ENCODE results near the gene ZNF79.

ZNF79 gene

DNA sequence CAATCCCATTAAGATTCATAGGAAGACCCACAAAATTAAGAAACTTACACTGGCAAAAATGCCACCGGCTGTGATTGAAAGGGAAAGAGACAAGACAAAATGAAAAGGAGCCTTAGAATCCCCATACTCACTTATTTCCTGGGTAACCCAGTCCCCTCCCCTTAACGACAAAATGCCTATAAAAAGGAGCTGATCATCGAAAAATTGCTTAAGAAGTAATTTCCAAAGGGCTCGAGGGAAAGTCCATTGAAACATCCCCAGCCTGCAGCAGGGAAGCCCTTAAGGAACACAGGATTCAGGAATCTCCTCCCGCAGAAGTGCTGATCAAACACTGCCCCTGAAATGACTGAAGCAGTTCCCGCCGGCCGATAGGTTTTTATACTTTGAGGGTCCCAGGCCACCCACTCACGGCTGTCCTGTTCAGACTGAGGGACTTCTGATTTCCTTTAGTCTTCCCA, 677 bp upstream of the ZNF79 start:
- DNase-seq (ENCODE audit: low read depth in 2 of 2, low spot score in 1 of 2) = no peak

DNA sequence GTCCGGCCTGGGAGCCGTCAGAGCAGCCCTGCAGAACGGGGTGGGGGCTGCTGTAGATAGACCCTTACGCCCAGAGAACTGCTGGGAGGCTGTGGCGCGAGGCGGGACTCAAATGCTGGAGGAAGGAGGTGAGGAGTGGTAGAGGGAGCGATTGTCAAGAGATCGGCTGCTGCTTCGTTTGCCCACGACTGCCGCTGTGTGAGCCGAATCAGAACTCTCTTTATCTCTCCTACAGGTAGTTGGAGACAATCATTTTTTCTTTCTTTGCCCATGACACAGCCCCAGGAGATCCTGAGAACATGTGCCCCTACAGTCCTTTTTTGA, 456 bp downstream of the ZNF79 start:
- no peak for DNase-seq (ENCODE audit: low read depth in 2 of 2, low spot score in 1 of 2)

DNA sequence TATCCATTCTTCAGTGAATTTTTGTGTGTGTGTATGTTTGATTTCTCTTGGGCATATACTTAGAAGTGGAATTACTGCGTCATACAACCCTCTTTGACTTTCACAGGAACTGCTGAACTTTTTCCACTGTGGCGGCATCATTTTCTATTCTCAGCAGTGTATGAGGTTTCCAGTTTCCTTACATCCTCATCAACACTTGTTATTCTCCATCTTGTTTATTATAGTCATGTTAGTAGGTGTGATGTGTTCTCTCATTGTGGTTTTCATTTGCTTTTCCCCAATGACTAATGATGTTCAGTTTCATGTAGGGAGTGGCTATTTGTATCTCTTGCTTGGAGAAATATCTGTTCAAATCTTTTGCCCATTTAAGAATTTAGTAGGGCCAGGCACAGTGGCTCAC, 2.6 kb downstream of the ZNF79 start:
- DNase-seq (ENCODE audit: low read depth in 2 of 2, low spot score in 1 of 2) = no peak

DNA sequence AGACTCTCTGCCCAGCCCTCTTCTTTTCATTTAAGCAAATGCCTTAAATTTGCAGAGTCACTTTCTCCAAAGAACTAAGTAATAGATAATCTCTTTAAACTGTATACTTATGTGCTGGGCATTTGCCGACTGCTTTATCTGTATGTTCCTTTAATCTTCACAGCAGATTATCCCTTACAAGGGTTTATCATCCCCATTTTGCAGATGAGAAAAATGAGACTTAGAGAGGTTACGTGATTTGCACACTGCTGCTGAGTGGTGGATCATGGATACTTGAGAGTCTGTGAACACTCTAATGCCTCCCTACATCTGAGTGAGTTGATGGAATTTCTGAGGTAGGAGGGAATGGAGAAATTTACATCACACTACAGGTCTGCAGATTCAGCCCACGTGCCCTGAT, 4.2 kb downstream of the ZNF79 start:
- no peak for DNase-seq (ENCODE audit: low read depth in 2 of 2, low spot score in 1 of 2)

DNA sequence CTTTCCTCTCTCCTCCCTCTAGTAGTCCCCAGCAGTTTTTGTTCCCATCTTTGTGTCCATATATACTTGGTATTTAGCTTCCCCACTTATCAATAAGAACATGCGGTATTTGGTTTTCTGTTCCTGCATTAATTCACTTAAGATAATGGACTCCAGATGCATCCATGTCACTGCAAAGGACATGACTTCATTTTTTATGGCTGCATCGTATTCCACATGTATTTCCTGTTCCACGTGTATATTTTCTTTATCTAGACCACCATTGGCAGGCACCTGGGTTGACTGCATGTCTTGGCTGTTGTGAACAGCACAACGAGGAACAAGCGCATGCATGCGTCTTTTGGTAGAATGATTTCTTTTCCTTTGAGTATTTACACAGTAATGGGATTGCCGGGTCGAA, 6.2 kb downstream of the ZNF79 start:
- no peak for DNase-seq (ENCODE audit: low read depth in 2 of 2, low spot score in 1 of 2)

DNA sequence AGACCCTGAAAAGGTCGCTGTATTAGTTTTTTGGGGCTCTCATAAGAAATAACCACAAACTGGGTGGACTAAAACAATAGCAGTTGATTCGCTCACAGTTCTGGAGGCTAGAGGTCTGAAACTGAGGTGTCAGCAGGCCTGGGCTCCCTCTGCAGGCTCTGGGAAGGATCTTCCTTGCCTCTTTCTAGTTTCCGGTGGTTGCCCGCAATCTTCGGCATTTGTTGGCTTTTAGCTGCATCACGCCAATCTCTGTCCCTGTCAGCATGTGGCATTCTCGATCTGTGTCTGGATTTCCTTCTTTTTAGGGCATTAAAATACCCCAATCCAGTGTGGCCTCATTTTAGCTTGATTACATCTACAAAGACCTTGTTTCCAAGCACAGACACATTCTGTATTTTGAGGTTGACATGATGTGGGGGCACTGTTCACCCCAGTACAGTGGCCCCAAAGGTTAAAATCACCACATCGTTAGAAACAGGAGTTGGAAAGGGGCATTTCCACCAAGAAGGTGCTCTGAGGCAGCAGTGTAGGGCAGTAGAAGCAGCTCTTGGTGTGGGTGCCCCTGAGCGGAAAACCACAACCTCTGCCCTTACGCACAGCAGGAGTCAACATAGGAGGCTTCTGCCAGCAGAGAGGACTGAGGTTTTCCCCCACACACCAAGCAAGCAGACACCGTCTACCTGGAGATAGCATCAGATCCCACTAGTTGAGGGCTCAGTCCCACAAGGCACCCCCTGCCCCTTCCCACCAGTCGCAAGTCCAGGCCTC, 13.5 kb downstream of the ZNF79 start:
- no peak for DNase-seq (ENCODE audit: low read depth in 2 of 2, low spot score in 1 of 2)

DNA sequence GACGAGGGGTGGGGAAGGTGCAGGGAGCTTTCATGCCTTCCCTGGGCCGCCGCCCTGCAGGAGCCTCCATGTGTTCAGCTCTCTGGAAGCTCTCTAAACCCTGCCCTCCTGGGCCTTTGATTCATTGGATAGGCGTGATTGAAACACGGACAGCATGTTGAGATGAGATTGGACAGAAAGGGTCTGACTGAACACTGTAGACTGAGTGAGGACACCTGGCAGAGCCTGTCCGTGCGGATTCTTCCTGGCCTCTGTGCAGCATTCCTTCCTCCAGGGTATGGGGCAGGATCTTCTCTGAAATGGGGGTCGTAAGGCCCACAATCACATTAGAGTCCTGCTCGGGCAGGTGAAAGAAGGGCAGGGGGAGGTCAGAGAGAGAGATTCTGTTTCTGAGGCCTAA, 14.2 kb downstream of the ZNF79 start:
- no peak for DNase-seq (ENCODE audit: low read depth in 2 of 2, low spot score in 1 of 2)

DNA sequence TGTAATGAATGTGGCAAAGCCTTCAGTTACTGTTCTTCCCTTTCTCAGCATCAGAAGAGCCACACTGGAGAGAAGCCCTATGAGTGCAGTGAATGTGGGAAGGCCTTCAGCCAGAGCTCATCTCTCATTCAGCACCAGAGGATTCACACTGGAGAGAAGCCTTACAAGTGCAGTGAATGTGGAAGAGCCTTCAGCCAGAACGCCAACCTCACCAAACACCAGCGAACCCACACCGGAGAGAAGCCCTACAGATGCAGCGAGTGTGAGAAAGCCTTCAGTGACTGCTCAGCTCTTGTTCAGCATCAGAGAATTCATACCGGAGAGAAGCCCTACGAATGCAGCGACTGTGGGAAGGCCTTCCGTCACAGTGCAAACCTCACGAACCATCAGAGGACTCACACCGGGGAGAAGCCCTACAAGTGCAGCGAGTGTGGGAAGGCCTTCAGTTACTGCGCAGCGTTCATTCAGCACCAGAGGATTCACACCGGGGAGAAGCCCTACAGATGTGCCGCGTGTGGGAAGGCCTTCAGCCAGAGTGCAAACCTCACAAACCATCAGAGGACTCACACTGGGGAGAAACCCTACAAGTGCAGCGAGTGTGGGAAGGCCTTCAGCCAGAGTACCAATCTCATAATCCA, 20.2 kb downstream of the ZNF79 start:
- no peak for DNase-seq (ENCODE audit: low read depth in 2 of 2, low spot score in 1 of 2)

DNA sequence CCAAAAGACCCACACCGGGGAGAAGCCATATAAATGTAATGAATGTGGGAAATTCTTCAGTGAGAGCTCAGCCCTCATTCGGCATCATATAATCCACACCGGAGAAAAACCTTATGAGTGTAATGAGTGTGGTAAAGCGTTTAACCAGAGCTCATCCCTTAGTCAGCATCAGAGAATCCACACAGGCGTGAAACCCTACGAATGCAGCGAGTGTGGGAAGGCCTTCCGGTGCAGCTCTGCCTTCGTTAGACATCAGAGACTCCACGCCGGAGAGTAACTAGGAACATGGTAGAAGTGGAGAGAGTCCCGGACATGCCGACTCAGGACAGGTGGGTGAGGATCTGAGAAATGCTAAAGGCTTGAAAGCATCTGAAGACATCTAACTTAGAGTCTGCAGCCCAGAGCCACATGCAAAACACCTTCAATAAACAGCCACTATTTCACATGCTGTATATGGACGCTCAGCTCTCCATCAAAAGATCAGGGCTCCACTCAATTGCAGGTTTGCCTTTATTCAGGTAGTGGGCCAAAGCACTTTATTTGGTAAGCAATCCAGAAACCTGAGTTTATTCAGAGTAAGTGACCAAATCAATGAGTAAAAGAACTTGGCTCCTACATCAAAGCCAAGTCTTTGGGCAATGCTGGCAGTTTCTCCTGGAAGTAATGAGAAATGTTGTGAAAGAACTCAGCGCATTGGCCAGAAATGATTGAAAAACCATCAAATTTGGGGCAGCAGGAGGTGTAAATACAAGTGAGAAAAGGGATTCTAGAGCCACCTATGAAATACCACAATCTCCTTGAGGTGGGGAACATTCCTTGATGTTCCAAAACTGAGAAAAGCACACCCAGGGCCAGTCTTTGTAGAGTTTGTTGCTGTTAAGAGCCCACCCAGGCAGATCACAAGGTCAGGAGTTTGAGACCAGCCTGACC, 21.0 kb downstream of the ZNF79 start:
- DNase-seq (ENCODE audit: low read depth in 2 of 2, low spot score in 1 of 2) = no peak

DNA sequence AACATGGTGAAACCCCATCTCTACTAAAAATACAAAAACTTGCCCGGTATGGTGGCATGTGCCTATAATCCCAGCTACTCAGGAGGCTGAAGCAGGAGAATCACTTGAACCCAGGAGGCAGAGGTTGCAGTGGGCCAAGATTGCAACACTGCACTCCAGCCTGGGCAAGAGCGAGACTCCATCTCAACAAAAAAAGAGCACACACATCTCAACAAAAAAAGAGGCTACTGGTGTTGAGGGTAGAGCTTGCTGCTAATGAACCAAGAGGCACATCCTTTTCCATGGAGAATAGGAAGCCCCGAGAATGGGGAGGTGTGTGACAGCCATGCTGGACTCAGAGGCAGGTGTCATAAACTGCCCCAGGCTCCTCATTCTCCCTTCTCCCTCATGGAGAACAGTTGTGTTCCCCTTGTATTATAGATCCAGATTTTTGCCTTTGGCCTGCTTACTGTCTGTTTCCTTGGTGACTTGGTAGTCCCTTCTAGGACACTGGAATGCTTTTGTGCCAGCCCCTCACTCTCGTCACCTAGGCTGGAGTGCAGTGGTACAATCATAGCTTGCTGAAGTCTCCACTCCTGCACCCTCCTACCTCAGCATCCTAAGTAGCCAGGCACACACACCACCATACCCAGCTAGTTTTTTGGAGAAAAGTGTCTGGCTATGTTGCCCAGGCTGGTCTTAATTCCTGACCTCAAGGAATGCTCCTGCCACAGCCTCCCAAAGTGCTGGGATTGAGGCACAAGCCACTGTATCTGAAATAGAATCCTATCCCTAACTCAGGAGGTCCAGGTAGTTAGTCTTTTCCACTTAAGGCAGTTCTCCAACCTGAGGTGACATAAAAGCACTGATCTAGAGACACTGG, 21.9 kb downstream of the ZNF79 start:
- no peak for DNase-seq (ENCODE audit: low read depth in 2 of 2, low spot score in 1 of 2)

DNA sequence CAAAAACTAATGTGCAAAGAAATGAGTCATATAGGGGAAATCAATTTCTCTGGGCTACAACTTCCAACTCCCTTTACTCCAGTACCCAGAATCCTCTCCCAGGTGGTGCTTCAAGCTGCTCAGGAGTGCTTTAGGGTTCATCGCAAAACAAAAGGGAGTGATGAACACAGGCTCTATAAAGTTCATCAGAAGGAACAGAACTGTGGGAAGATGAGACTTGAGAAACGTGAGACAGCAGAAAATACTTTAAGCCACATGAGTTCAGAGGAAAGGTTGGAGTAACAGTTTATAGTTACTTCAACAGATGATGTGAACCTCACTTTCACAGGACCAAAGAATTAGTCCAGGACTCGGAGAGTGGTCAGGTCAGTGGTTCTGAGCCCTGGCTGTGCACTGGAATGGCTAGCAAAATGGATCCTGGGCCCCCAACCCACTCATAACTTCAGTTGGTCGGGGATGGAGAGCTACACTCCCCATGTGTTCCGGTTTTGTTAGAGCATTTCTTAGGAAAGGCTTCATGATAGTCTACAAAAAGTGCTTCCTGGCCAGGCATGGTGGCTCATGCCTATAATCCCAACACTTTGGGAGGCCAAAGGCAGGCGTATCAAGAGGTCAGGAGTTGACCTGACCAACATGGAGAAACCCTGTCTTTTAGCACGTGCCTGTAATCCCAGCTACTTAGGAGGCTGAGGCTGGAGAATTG, 22.7 kb downstream of the ZNF79 start:
- no peak for DNase-seq (ENCODE audit: low read depth in 2 of 2, low spot score in 1 of 2)

DNA sequence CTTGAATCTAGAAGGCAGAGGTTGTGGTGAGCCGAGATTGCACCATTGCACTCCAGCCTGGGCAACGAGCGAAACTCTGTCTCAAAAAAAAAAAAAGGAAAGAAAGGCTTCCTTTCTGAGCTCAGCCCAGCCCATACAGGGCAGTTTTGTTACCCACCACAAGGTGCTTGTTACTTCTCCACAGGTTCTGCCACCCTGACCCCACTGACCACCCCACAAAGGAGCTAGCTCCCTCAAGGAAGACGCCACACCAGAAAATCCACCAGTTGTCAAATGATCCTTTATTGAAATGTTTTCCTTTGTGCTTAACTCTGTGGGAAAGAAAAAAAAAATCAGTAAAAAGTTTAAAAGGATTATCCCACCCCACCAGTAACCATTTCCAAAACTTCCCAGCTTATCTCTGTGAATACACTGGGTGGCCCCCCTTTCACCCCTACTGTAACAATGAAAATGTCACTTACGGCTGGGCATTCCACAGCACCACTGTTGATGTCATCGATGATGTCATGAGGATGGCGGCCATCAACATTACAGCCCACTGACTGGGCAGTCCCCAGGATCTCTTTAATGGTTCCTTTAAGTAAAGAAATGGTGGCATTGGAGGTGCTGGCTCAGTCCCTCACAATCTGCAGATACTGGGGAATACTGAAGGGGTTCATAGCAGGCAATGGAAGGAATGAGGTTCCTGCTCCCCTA, 23.4 kb downstream of the ZNF79 start:
- no peak for DNase-seq (ENCODE audit: low read depth in 2 of 2, low spot score in 1 of 2)

DNA sequence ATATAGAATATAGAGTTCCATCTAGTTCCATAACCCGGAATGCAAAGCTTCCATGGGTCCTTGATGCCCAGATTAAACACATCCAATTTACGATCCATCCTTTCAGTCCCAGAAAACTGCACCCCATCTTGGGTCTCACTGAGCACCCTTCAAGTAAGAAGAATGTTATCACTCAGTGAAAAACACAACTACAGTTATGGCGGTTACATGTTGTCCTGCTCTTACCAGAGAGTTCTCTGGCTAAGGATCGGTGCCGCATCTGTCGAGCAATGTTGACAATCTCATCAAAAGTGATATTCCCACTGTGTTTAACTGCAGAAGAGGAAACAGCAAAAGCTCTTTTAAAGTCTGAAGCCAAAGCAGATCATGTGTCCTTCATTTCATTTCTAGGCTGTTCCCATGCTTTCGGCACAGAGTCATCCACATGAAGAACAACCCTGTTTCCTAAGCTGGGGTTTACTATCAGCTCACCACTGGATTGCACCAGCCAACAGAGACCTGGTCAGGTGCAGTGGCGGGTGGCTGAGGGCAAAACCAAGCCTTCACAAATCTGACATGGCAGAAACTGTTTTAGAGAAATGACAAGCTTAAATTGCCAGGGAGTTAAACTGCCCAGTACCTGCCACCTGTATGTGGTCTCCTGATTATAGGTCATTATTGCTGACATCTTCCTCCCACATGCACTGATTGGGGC, 24.1 kb downstream of the ZNF79 start:
- DNase-seq (ENCODE audit: low read depth in 2 of 2, low spot score in 1 of 2) = no peak

DNA sequence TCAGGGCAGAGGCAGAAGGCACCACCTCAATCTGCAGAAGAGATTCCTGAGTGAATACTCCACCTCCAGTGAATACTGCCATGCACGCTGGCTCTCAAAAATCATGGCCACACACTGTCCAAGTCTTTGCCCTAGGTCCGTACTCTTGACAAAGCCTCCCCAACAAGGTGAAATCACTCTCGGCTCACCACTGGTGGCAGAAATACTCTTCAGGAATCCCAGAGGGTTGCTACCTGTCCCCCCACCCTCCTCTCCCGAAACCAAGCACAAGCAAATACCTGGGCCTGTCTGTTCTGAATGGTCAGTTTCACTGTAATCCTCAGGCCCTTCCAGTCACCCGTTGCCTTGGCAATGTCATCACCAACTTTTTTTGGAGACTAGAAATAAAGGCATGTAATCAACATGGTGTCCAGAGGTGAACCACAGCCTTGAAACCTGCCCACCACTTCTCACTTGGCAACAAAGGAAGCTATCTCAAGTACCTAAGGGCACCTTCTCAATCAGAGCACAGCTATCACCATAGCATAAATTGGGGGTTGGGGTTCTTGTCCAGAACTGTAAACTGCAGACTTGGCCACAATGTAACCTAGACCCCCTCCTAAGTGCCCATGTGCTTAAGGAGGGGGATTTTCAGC, 25.3 kb downstream of the ZNF79 start:
- DNase-seq (ENCODE audit: low read depth in 2 of 2, low spot score in 1 of 2) = no peak

DNA sequence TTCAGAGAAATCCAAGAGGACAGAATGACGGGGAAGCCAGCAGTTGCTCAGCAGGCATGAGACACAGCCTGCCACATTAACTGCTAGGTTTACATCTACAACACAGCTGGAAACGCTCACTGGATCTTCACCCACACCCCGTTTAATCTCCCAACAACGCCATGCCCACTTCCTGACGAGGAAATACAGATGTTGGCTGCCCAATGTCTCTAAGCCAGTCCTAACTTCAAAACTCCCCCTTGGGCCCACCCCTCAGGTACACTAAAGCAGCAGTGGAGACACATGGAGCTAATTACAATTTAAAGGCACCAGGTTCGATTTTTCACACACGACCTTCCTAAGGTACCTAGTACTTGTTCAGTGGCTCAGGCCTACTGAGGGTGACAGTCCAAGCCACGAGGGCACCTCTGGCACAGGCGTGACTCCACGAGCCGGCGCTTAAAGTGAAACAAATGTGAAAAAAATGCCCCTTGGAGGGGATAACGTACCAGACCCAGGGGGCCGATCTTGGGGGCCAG, 26.1 kb downstream of the ZNF79 start:
- no peak for DNase-seq (ENCODE audit: low read depth in 2 of 2, low spot score in 1 of 2)

DNA sequence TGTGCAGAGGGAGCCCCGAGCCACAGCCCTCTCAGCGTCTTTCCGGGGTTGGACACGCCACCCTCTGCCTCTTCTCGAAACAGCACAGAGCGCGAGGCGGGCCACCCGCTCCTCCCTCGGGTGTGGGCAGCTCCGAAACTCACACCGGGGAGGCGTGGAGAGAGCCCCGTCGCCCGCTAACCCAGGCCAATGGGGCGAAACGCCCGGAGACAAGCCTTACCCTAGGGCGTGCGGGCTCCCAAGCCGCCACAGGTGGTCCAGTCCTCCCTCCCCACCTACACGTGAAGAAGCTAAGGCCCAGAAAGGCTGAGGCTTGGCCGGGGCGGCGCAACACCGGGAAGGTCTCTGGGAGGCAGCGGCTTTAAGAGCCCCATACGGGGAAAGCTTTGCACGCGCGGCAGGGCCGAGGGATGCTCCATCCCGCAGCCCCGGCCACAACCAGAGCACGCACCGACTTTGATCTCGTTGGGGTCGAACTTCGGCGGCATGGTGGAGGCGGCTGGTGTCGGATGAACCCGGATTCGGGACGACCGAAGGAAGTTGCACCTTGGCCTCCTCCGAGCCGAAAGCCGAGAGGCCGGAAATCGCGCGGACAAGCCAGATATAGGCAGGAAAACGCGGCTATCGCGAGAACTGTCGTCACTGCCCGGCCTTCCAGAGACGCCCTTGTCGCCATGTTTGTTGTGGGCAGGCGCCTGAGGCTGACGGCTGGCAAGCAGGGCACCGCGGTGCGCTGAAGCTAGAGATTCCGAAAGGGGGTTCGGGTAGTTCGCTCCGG, 26.8 kb downstream of the ZNF79 start, which contains the start of the genes LRSAM1 and RPL12:
Gene LRSAM1 (plus strand): TSS at position 681 of the 778 bp plus-strand sequence. CDS start 3,018 bp downstream, outside the sequence.
Gene RPL12 (minus strand): TSS at position 577 of the 778 bp plus-strand sequence. CDS start 89 bp downstream, at position 488.
- DNase-seq (ENCODE audit: low read depth in 2 of 2, low spot score in 1 of 2) = peak; percentile 91 to 99

DNA sequence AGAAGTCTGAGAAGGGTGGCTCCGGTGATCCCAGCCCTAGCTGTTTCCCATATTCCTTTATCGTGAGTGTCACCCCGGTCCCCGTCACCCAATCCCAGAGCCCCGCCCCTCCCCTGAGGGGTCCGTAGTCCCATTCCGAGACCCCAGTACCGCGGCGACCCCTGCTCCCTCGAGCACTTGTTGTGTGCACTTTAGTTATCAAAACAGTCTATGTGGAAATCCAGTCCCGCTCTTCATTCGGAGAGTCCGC, 27.4 kb downstream of the ZNF79 start:
- DNase-seq (ENCODE audit: low read depth in 2 of 2, low spot score in 1 of 2) = no peak

All from stimulated activated CD8-positive, alpha-beta memory T cell treated with anti-CD3 and anti-CD28 coated beads, Interleukin-4, amount 100 ng/mL, for 4 hours (primary cell).